H1 (cell line): ENCODE data around the gene SLC5A10. TPM values are rescaled to one million over a fixed set of nuclear protein-coding genes. Genes with fewer than 3 reads are reported as not detected.

Experiments
- EP300 ChIP-seq, 2 experiments: IDR thresholded peaks; 1 replicate in 1 of 2; 2 replicates in 1 of 2; pipeline ENCODE4 v1.6.1; 2011 to 2012; ENCODE audit warnings: low read depth in 2 of 2, low read length in 2 of 2, mild to moderate bottlenecking in 2 of 2, borderline replicate concordance in 1 of 2, inconsistent platforms in 1 of 2, moderate library complexity in 1 of 2
- GABPA ChIP-seq: IDR thresholded peaks from 2 replicates; pipeline ENCODE4 v1.6.1; 2011; ENCODE audit warnings: mild to moderate bottlenecking, low read length, moderate library complexity, borderline replicate concordance; ENCODE audit not compliant: insufficient read depth
- KDM4A ChIP-seq: IDR thresholded peaks from one replicate; pipeline ENCODE4 v1.7.1; 2012; ENCODE audit warnings: low read depth, mild to moderate bottlenecking, moderate library complexity, low read length, inconsistent platforms; ENCODE audit not compliant: severe bottlenecking
- PHF8 ChIP-seq: fragments of 200-600 bp; sonication (generic); conservative IDR thresholded peaks from 2 replicates; pipeline ENCODE4 v1.7.1; 2012; ENCODE audit warnings: low read depth, mild to moderate bottlenecking, inconsistent platforms, low read length, moderate library complexity
- polyA plus RNA-seq, 7 experiments: library from polyadenylated mRNA; depleted of rRNA in 3 of 7; stranded (reverse) in 5 of 7; unstranded in 2 of 7; fragments of >200 nt in 5 of 7; fragments of 200-250 nt in 2 of 7; gene quantifications; 1 replicate in 5 of 7; 2 replicates in 1 of 7; 4 replicates in 1 of 7; pipeline versions ENCODE4 v1.2.1 to v1.2.3, GENCODE V29; 2011 to 2013; ENCODE audit warnings: missing spikeins in 2 of 7, mixed read lengths in 2 of 7
- total RNA-seq: library from RNA; stranded (reverse); fragmentation: NEBNext Ultra II Directional; extraction: Animal tissue kit (Norgen Biotek cat#: 25700); gene quantifications from 2 replicates; pipeline ENCODE4 v1.2.1, GENCODE V29; 2021
- TF ChIP-seq, protein P1 (sequence below): IDR thresholded peaks from 2 replicates; pipeline ENCODE4 v1.6.1; 2011; ENCODE audit warnings: low read depth, mild to moderate bottlenecking, low read length; ENCODE audit not compliant: insufficient read depth

Gene SLC5A10
- total and polyA plus RNA-seq, 2 of the 8 experiments (the other 6 are each of a cell fraction or from before 2014, with no cell fraction given): 0.05 to 0.11 TPM

DNA sequence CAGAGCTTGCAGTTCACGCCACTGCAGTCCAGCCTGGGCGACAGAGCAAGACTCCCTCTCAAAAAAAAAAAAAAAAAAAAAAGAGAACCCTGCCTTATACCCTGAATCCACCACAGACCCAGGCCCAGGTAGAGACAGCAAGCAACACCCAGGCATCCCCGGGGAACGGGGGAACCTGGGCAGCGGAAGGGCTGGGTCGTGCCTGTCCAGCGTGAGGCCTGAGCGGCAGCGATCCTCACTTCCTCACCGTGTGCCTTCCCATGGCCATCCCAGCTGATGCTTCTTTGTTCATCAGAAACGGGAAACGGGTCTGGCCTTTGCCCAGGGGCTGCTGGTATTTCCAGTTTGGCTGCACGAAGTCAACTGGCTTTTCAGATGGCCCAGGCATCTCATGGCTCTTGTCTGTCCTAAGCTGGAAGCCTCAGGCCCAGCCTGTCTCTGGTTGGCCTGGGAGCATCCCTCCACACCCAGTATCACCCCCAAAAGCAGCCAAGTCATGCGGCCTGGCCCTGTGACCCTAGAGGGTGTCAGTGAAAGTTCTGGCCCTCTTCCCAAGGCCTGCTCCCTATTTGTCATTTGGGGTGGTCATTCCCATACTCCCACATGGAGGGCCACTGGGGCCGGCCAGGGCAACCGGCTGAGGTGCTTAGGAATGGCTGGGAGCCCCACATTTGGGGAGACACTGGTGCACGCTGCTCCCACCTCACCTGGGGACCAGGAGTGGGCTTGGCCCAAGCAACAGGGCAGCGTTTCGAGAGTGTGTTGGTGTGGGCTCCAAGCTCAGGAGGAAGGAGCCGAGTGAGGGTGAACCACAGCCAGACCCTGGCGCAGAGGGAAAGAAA lies 32.5 kb downstream of the SLC5A10 start (continued):
- TF ChIP-seq, protein P1, sequence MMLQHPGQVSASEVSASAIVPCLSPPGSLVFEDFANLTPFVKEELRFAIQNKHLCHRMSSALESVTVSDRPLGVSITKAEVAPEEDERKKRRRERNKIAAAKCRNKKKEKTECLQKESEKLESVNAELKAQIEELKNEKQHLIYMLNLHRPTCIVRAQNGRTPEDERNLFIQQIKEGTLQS: no peak
- no peak for TF ChIP-seq GABPA
- no peak for TF ChIP-seq KDM4A
- TF ChIP-seq EP300 (IDR thresholded peaks at IDR 0.05; ENCODE audit: borderline replicate concordance in 1 of 2, low read depth in 2 of 2, low read length in 2 of 2): no peak
- TF ChIP-seq PHF8: no peak
